DOHH2 (cell line): ENCODE data around the gene RPN2.

Source experiments
- CTCF ChIP-seq: fragments of 200-600 bp; sonication (generic); IDR thresholded peaks from one replicate; pipeline ENCODE4 v1.5.1; 2014; ENCODE audit warnings: antibody characterized with exemption, mild to moderate bottlenecking, low read depth, low read length; ENCODE audit not compliant: poor library complexity, severe bottlenecking
- EZH2phosphoT487 ChIP-seq: fragments of 200-600 bp; sonication (generic); IDR thresholded peaks from 2 replicates; pipeline ENCODE4 v1.6.1; 2017; ENCODE audit warnings: borderline replicate concordance, mild to moderate bottlenecking, antibody characterized with exemption, low read length, moderate library complexity, mixed read lengths

DNA sequence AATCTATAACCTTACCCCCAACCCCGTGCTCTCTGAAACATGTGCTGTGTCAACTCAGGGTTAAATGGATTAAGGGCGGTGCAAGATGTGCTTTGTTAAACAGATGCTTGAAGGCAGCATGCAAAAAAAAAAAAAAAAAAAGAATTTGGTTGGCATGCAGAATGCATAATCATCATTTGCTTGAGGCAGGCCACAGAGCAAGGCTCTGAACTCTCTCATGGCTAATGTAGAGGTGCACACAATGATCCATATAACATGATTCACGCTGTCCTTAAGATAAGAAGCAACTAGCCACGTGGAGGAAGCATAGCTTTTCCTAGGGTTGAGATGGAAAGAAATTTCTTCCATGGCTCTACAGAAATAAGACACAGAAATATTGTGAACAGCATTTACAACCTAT, 27.6 kb upstream of the RPN2 start:
- TF ChIP-seq CTCF (no peak), EZH2phosphoT487 (no peak)
